ENCODE data around the gene EGLN3.

EGLN3 gene

DNA sequence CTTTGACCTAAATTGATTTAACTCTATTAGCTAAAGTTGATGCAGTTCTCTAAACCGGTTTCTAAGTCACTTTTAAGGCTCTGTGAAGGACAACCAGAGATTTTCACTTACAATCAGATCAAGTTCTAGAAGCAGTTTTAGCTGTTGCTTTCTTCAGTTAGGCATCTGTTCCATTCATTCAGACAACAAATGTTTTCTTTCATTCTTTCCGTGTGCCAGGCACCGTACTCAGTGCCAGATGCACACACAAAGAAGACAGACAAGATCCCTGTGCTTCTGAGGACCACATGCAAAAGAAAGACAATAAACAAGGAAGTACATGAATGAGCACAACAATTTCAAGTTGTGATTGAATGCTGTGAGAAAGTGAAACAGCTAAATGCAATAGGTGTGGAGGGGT, 11.1 kb upstream of the EGLN3 start:
- no peak for DNase-seq

DNA sequence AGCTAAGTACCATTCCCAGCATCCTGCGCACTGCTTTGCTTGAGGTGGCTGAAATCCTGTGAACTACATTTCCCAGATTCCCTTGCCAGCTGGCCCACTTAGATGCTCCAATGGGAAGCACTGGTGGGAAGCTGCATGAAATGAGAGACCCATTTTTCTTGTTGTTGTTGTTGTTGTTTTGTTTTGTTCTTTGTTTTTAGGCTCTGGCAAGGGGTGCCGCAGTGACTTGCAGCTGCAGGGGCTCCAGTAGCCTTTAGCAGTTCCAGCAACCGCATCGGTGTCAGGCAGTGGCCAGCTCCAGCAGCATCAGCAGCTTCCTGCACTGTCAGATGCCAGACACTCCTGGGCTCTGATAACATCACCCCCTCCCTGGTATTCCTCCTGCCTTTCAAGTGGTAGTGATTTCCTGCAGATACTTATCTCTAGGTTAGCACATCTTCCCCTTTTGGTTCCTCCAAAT, 8.8 kb upstream of the EGLN3 start:
- no peak for DNase-seq

- DNase-seq = no peak
Measured at GRCh38 chr14:33958605-33959226, 7.8 kb upstream of the EGLN3 start.

DNA sequence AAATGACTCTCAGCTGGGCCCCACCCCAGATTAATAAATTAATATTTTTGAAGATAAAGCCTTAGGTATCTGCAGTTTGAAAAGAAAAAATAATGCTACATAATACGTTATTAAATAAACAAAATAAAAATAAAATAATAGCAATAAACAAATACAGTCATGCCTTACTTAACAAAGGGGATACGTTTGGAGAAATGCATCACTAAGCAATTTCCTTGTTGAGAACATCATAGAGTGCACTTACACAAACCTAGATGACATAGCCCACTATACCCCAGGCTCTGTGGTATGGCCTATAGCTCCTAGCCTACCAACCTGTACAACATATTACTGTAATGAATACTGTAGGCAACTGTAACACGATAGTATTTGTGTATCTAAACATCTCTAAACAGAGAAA, 7.1 kb upstream of the EGLN3 start:
- no peak for DNase-seq

GRCh38 chr14:33957299-33957698, 6.4 kb upstream of the EGLN3 start:
- DNase-seq = no peak

DNA sequence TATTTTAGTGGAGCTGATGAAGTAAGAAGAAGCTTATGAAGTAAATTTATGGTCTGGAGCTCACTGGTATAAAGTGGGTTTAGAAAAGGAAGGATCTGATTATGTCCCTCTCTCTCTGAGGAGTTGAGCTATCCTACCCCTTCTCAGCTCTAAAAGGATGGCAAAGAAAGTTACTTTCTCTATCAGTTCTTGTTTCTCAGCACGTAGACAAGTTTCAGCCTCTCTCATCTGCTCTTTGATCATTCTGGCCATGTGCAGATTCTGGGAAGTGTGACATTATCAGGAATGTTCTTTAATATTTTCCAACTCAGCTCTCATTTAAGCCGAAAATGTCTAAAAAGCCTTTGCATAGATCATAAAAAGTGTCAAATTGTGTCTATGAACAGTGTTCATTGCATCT, 5.8 kb upstream of the EGLN3 start:
- DNase-seq = no peak

- no peak for DNase-seq
Measured at GRCh38 chr14:33954016-33954598, 3.2 kb upstream of the EGLN3 start.

DNA sequence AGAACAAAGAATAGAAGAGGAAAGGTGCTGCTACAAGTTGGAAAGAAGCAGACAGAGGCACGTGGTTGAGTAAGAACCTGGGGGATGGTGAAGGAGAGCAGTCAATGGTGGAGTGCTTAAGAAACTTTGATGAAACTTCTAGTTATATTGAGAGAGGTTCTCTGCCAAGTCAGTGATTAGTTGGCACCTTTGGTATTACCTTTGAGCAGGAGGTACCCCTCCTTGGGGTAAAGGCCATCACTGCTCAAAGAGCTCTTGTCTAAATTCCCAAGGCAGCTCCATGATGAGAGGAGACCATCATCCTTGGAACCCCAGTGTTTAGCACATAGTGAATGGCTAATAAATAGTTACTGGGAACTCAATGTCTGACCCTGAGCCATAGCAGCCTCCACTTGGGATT, 1.7 kb upstream of the EGLN3 start:
- DNase-seq = no peak

GRCh38 chr14:33951183-33951840, 438 bp upstream of the EGLN3 start:
- no peak for DNase-seq

DNA sequence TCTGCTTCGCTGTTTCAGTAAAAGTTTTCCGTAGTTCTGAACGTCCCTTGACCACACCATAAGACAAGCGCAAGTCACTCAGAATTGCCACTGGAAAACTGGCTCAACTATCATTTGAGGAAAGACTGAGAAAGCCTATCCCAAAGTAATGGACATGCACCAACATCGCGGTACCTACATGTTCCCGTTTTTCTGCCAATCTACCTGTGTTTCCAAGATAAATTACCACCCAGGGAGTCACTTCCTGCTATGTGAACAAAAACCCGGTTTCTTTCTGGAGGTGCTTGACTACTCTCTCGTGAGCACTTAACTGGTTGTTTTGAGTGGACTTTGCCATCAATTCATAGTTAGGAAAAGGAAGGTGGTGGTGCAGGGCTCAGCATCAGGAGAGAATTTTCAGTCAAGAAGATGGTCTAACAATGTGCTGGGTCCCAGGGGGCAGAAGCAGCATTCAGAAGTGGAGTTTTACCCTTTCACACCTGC, 1.4 kb downstream of the EGLN3 start:
- DNase-seq = no peak

GRCh38 chr14:33948869-33949408, 1.9 kb downstream of the EGLN3 start:
- DNase-seq = no peak

DNA sequence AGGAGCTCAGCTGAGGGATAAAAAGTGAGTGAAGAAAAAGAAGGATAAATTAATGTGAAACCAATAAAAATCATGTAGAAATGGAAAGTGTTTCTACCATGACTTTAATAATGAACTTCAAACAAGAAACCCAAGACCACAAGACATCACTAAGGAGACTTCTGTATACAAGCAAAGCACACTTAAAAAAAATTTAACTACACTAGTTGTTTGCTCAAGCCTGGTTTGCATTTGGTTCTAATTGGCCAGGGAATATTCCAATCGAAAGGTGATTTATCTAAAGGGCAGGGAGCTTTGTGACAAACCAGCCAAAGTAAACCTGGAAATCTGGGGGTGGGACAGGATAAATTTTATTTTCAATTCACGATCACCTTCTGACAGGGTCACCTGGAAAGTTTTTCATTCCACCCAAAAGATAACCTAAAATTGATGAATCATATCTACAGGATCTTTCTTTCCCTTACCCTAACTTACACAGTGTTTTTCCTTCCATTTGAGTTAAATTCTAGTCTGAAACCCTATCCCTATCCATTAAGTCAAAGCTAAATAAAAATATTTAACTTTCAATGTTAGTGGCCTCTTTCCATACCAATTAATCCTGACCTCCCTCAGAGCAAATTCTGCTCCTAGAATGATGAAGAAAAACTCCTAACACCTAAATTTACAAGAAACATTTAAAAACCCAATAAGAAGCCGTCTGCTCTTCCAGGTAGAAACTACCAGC, 2.6 kb downstream of the EGLN3 start:
- DNase-seq = no peak

GRCh38 chr14:33946679-33947476, 4.0 kb downstream of the EGLN3 start:
- DNase-seq = no peak

- DNase-seq = no peak
Measured at GRCh38 chr14:33945210-33946088, 5.4 kb downstream of the EGLN3 start.

DNA sequence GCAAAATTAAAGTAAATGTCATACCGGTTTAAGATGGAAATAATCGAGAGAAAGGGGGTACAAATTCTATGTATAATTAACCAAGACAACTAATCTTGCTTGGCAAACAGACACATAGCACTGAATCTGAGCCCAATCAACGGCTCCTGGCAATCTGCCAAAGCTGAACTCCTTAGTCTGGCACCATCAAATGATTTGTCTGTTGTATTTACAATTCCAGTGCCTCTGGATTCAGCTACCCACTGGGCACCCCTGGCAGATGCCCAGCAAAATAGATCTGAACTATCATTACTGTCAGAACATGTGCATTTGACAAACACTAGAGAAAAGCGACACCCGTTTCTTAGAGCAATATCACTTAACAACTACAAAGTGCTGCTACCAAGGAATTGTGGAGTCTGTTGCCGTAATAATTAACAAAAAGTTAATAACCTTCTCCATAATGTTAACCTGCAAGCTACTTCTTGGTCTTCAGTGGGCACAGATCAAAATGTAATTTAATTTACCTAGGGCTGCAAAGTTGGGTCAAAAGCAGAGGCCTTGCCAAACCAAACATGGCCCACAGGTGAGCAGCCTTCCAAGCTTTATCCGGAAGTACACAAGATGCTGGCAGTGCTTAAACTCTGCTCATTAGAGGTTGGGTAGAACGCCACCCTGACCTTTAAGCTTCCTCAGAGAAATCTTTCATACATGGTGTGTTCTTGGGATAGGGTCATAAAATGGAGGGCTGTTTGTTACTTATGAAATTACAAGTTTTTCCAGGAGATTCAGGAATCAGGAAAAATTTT, 7.6 kb downstream of the EGLN3 start:
- DNase-seq = no peak

GRCh38 chr14:33941718-33942117, 9.2 kb downstream of the EGLN3 start:
- no peak for DNase-seq

- no peak for DNase-seq
Measured at GRCh38 chr14:33940561-33941011, 10.3 kb downstream of the EGLN3 start.

GRCh38 chr14:33938131-33938949, 12.5 kb downstream of the EGLN3 start:
- DNase-seq = no peak

- DNase-seq = no peak
Measured at GRCh38 chr14:33936391-33936790, 14.5 kb downstream of the EGLN3 start.

DNA sequence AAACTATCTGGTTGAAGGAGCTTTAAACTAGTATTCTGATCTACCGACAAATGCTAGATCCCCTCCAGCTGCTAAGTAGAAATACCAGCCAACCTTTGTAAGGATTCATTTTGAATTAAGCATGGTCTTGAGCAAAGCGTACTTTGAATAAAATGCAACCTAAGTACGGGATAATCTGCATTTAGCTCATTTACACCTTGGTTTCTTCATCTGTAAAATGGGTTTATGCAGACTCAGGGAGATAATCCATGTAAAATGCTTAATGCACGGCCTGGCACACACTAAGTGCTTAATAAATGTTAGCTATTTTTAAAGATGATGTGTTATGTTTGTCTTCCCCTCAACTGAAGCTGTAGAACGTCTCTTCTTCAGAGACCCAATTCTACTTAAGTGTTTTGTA, 15.9 kb downstream of the EGLN3 start:
- no peak for DNase-seq
